RWPE2 (cell line): ENCODE data around the gene KLF13.

Experiments
- ATAC-seq: fragments of 200-7000 bp; cut with Tn5 transposase; 3 replicates; pipeline ENCODE4 v1.9.1; 2021; ENCODE audit warnings: low read depth
- DNase-seq: peaks from one replicate; pipeline ENCODE4 v3.0.0-alpha.2; 2020; ENCODE audit warnings: low spot score
- H3K27ac ChIP-seq: fragments of 450-650 bp; 2 replicates; pipeline ENCODE4 v1.5.1; 2017; ENCODE audit warnings: mild to moderate bottlenecking; ENCODE audit not compliant: poor library complexity, severe bottlenecking
- H3K27me3 ChIP-seq: fragments of 250-450 bp; sonication (Bioruptor Pico); 2 replicates; pipeline ENCODE4 v1.5.1; 2021; ENCODE audit warnings: mild to moderate bottlenecking, moderate library complexity; ENCODE audit not compliant: insufficient read depth, poor library complexity, severe bottlenecking
- H3K36me3 ChIP-seq: fragments of 250-450 bp; sonication (Bioruptor Pico); 2 replicates; pipeline ENCODE4 v1.5.1; 2020; ENCODE audit warnings: low read depth, mild to moderate bottlenecking, moderate library complexity
- H3K4me1 ChIP-seq: fragments of 250-450 bp; sonication (Bioruptor Pico); 2 replicates; pipeline ENCODE4 v1.5.1; 2021; ENCODE audit warnings: mild to moderate bottlenecking, moderate library complexity; ENCODE audit not compliant: insufficient read depth, poor library complexity, severe bottlenecking
- H3K4me3 ChIP-seq: fragments of 250-450 bp; sonication (Bioruptor Pico); 2 replicates; pipeline ENCODE4 v1.5.1; 2021; ENCODE audit warnings: mild to moderate bottlenecking, moderate library complexity; ENCODE audit not compliant: severe bottlenecking
- H3K9me3 ChIP-seq: fragments of 250-450 bp; sonication (Bioruptor Pico); 2 replicates; pipeline ENCODE4 v1.5.1; 2021; ENCODE audit warnings: mild to moderate bottlenecking, moderate library complexity; ENCODE audit not compliant: severe bottlenecking
- TF ChIP-seq, protein P1 (sequence below): fragments of 450-650 bp; IDR thresholded peaks from one replicate; pipeline ENCODE4 v1.5.1; 2017; ENCODE audit warnings: mild to moderate bottlenecking, moderate library complexity; ENCODE audit not compliant: poor library complexity, severe bottlenecking

KLF13 gene

DNA sequence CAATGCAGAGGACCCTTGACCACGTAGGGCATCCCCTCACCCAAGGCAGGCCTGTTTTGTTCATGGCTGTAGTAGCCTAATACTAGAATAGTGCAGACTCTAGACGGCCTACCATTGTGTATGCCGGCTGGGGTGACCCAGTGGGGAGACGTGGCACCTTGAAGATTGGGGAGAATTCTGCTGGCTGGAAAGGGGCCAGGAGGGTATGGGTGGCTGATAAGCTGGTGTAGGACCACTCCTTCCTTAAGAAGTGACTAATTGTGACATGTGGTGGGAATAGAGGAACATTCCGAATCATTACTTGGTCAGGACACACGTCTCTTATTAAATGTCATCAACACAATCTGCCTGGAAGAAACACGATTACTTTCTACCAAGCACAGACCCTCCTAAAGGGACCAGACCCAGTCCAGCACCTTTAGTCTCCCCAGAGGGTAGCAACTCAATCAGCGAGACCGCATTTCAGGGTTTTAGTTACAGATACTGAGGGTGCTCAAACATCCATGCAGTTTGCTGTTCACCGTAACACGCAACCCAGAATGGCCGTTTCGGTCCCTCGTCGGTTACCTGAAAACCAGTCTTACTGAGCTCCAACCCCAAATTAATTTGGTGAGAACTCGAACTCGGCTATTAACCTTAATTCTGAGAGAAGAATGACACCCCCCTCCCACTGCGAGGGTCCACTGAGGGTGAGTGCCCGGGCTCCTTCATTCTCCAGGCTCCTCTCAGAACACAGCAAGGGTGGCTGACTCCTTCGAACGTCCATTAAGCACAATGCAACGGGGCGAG is 1.6 kb upstream of the KLF13 start:
- H3K9me3 ChIP-seq = no peaks in the 10 kb centered on the region
- H3K4me1 ChIP-seq = no peaks in the 10 kb centered on the region
- no peaks in the 10 kb centered on the region for H3K27me3 ChIP-seq
- TF ChIP-seq, protein P1, sequence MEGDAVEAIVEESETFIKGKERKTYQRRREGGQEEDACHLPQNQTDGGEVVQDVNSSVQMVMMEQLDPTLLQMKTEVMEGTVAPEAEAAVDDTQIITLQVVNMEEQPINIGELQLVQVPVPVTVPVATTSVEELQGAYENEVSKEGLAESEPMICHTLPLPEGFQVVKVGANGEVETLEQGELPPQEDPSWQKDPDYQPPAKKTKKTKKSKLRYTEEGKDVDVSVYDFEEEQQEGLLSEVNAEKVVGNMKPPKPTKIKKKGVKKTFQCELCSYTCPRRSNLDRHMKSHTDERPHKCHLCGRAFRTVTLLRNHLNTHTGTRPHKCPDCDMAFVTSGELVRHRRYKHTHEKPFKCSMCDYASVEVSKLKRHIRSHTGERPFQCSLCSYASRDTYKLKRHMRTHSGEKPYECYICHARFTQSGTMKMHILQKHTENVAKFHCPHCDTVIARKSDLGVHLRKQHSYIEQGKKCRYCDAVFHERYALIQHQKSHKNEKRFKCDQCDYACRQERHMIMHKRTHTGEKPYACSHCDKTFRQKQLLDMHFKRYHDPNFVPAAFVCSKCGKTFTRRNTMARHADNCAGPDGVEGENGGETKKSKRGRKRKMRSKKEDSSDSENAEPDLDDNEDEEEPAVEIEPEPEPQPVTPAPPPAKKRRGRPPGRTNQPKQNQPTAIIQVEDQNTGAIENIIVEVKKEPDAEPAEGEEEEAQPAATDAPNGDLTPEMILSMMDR = no peak
- DNase-seq = peak; percentile 81
- H3K4me3 ChIP-seq = peak overlapping the region; percentile 62
- ATAC-seq = no peak
- no peaks in the 10 kb centered on the region for H3K36me3 ChIP-seq
- H3K27ac ChIP-seq = peak overlapping the region; percentile 82

DNA sequence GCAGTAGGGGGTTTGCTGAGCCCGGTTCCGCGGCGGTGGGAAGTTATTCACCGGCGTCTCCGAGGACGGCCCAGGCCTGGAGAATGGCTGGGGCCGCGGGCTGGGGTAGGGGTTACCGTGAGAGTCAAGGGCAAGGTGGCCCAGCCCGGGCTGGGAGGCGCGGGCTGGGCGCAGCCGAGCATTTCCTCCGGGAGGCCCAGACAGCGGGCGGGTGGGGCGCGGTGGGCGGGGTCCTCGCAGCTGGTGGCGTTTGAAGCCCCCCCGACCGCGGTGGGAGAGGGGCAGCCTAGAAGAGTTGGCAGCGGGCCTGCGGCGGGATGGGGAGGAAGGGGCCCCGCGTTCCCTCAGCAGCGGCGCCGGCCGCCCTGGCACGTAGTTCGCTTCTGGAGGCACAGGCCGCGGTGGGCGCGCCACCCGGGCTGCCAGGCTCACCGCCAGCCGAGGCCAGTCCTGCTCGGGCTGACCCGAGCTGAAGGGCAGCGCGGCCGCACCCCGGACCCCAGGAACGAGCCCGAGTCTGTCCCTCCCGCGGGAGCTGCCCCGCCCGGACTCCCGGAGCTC is 960 bp upstream of the KLF13 start:
- Histone ChIP-seq H3K36me3 (0 out of 2 replicates have a peak, but pooled peaks cover 5% of the 10 kb centered on the region), H3K9me3 (no peaks in the 10 kb centered on the region), H3K4me1 (no peaks in the 10 kb centered on the region), H3K27me3 (no peaks in the 10 kb centered on the region), H3K4me3 (peak overlapping the region; percentile 62), H3K27ac (peak overlapping the region; percentile 82)
- ATAC-seq (peak; percentile 5), DNase-seq (no peak)
- TF ChIP-seq, protein P1 = no peak

DNA sequence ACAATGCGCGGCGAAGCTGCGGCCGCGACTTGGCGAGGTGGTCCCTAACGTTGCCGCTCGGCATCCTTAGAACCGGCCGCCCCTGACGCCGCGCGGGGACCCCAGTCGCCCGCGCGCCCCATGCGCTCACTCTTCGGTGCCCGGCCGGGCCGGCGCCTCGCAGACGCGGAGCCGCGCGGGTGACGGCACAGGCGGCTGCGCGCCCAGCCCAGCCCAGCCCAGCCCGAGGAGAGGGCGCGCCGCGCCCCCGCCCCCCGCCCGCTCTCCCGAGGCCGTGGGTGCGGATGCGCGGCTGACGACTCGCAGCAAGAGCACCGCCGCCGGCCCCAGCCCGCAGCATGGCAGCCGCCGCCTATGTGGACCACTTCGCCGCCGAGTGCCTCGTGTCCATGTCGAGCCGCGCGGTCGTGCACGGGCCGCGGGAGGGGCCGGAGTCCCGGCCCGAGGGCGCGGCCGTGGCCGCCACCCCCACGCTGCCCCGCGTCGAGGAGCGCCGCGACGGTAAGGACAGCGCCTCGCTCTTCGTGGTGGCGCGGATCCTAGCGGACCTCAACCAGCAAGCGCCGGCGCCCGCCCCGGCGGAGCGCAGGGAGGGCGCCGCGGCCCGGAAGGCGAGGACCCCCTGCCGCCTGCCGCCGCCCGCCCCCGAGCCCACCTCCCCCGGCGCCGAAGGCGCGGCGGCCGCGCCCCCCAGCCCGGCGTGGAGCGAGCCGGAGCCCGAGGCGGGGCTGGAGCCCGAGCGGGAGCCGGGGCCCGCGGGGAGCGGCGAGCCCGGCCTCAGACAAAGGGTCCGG is 437 bp downstream of the KLF13 start:
- H3K27ac ChIP-seq = peak overlapping the region; percentile 82

DNA sequence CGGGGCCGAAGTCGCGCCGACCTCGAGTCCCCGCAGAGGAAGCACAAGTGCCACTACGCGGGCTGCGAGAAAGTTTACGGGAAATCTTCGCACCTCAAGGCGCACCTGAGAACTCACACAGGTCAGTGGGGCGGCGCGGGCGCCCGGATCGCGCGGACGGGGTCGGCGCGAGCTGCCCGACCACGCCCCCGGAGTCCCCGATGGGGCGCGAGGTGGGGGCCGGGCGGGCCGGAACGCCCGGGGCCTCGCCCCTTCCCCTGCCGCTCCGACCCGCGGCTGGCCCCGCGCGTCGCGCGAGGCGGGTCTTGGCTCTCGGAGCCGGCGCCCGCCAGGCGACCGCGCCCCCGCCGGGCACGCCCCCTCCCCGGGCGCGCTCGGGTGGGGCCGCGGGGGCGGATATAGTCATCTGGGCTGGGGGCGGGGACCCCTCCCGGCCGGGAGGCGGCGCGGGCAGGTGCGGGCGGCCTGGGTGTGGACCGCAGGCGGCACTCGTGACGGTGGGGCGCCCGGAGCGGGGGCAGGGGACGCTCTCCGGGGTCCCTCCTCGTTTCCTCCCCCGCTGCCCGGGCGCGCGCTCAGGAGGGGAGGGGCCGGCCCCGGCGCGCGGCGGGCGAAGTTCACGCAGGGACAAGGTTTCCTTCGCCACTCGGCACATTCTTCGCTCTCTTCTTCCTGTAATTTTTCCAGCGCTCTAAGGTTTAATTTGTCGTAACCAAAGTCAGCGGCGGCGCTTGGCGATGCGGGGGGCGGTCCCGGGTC is 1.2 kb downstream of the KLF13 start:
- H3K27ac ChIP-seq = peak overlapping the region; percentile 82
- ATAC-seq = no peak
- H3K4me1 ChIP-seq = no peaks in the 10 kb centered on the region

More for the DNA sequence above, 437 bp downstream of the KLF13 start:
- H3K4me1 ChIP-seq = no peaks in the 10 kb centered on the region
- 0 out of 2 replicates have a peak, but pooled peaks cover 5% of the 10 kb centered on the region for H3K36me3 ChIP-seq
- no peaks in the 10 kb centered on the region for H3K9me3 ChIP-seq
- DNase-seq (no peak), ATAC-seq (peak; percentile 35)
- no peaks in the 10 kb centered on the region for H3K27me3 ChIP-seq
- TF ChIP-seq, protein P1 = no peak
- peak overlapping the region; percentile 62 for H3K4me3 ChIP-seq

More for the DNA sequence above, 1.2 kb downstream of the KLF13 start:
- TF ChIP-seq, protein P1 = no peak
- Histone ChIP-seq H3K27me3 (no peaks in the 10 kb centered on the region), H3K36me3 (0 out of 2 replicates have a peak, but pooled peaks cover 5% of the 10 kb centered on the region), H3K9me3 (no peaks in the 10 kb centered on the region), H3K4me3 (peak overlapping the region; percentile 62)
- no peak for DNase-seq
